GM12891 (cell line): ENCODE data around the gene ABAT.
"Not testable (repeated sequence)": the region's sequence is repeated elsewhere in the genome, so short reads cannot be mapped to it uniquely, and the experiment has no call there.

Experiments
- DNase-seq: peaks from one replicate; pipeline ENCODE4 v3.0.0; 2011; ENCODE audit warnings: low spot score; ENCODE audit not compliant: insufficient read length
- FAIRE-seq: peaks from 2 replicates; lab custom pipeline; 2011; peaks lifted over from hg19 to GRCh38; lab: Jason Lieb, UNC
- PAX5 ChIP-seq: IDR thresholded peaks from 2 replicates; pipeline ENCODE4 v1.6.1; 2011; ENCODE audit warnings: low read length, moderate library complexity, mild to moderate bottlenecking; ENCODE audit not compliant: insufficient read depth, severe bottlenecking
- POLR2A ChIP-seq: IDR thresholded peaks from 2 replicates; pipeline ENCODE4 v1.6.1; 2011; ENCODE audit warnings: low read depth, low read length, control low read depth
- POLR2AphosphoS5 ChIP-seq: IDR thresholded peaks from 2 replicates; pipeline ENCODE4 v1.6.1; 2011; ENCODE audit warnings: low read depth, low read length, control low read depth
- POU2F2 ChIP-seq: IDR thresholded peaks from 2 replicates; pipeline ENCODE4 v1.6.1; 2011; ENCODE audit warnings: low read depth, mild to moderate bottlenecking, control low read depth, low read length, moderate library complexity
- SPI1 ChIP-seq: IDR thresholded peaks from 2 replicates; pipeline ENCODE4 v1.6.1; 2011; ENCODE audit warnings: low read depth, low read length, control low read depth
- TAF1 ChIP-seq: IDR thresholded peaks from 2 replicates; pipeline ENCODE4 v1.6.1; 2011; ENCODE audit warnings: low read depth, low read length, control low read depth

Gene ABAT

GRCh38 chr16:8768283-8768682, 93.9 kb downstream of the ABAT start:
- FAIRE-seq (no peak), DNase-seq (no peak)
- TF ChIP-seq POLR2AphosphoS5 (no peak), POLR2A (no peak), PAX5 (no peak), POU2F2 (no peak)

- FAIRE-seq (no peak), DNase-seq (no peak)
- TF ChIP-seq POU2F2 = no peak
- TF ChIP-seq SPI1 = no peak
- TF ChIP-seq POLR2AphosphoS5 = no peak
- no peak for TF ChIP-seq TAF1
- TF ChIP-seq PAX5 = no peak
- no peak for TF ChIP-seq POLR2A
Measured at GRCh38 chr16:8768692-8769091, 94.3 kb downstream of the ABAT start.

- no peak for TF ChIP-seq TAF1
- TF ChIP-seq POLR2AphosphoS5 = no peak
- no peak for TF ChIP-seq PAX5
- TF ChIP-seq POU2F2 = no peak
- TF ChIP-seq SPI1 = no peak
- TF ChIP-seq POLR2A = no peak
- DNase-seq (no peak), FAIRE-seq (no peak)
Measured at GRCh38 chr16:8773537-8773936, 99.1 kb downstream of the ABAT start.

- TF ChIP-seq PAX5 (no peak), POLR2AphosphoS5 (no peak), POLR2A (no peak), POU2F2 (no peak)
- DNase-seq (no peak), FAIRE-seq (no peak)
Measured at GRCh38 chr16:8774208-8774607, 99.8 kb downstream of the ABAT start.

GRCh38 chr16:8775359-8775758, 100.9 kb downstream of the ABAT start:
- FAIRE-seq (no peak), DNase-seq (no peak)
- TF ChIP-seq TAF1 = no peak
- TF ChIP-seq PAX5 = no peak
- no peak for TF ChIP-seq POLR2A
- no peak for TF ChIP-seq SPI1

- DNase-seq = no peak
- no peak for TF ChIP-seq POLR2AphosphoS5
- TF ChIP-seq TAF1 = no peak
- TF ChIP-seq POU2F2 = no peak
- TF ChIP-seq POLR2A = no peak
- no peak for TF ChIP-seq SPI1
- TF ChIP-seq PAX5 = no peak
- FAIRE-seq = no peak
Measured at GRCh38 chr16:8776129-8776584, 101.7 kb downstream of the ABAT start.

GRCh38 chr16:8777217-8777616, 102.8 kb downstream of the ABAT start:
- TF ChIP-seq SPI1 (no peak), POU2F2 (no peak), POLR2A (no peak), TAF1 (no peak), PAX5 (no peak), POLR2AphosphoS5 (no peak)
- FAIRE-seq (no peak), DNase-seq (no peak)

- FAIRE-seq (no peak), DNase-seq (no peak)
- TF ChIP-seq POU2F2 (no peak), POLR2A (no peak), TAF1 (no peak), PAX5 (no peak), POLR2AphosphoS5 (no peak), SPI1 (no peak)
Measured at GRCh38 chr16:8781797-8782196, 107.4 kb downstream of the ABAT start.

GRCh38 chr16:8782673-8783072, 108.3 kb downstream of the ABAT start:
- FAIRE-seq (no peak), DNase-seq (no peak)
- TF ChIP-seq POU2F2 (no peak), SPI1 (no peak), POLR2A (no peak), POLR2AphosphoS5 (no peak), TAF1 (no peak), PAX5 (no peak)

GRCh38 chr16:8785408-8785807, 111.0 kb downstream of the ABAT start:
- TF ChIP-seq POLR2A (no peak), PAX5 (no peak), TAF1 (no peak)
- no peak for FAIRE-seq

GRCh38 chr16:8786316-8786715, 111.9 kb downstream of the ABAT start:
- not testable (repeated sequence) for DNase-seq, FAIRE-seq

More at GRCh38 chr16:8785408-8785807, 111.0 kb downstream of the ABAT start:
- no peak for DNase-seq
